ENCODE results near the gene DKK1.
"Not testable (repeated sequence)": the region's sequence is repeated elsewhere in the genome, so short reads cannot be mapped to it uniquely, and the experiment has no call there.

The DKK1 gene

DNA sequence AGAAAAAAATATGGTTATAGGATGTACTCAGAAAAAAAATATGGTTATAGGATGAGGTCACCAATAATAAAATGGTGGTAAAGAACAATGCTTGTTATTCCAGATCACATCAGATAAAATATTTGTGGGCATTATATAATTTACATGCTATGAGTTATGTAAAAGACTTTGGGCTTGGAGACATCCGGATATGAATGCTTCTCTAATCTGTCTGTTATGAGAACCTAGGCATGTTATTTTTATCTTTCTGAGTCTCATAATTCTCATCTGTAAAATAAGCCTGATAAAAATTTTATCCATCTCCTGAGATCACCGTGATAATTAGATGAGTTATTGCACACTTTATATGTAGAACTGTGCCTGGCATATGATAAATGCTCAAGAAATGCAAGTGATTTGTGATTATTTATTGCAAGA lies 37.8 kb downstream of the DKK1 start:
- no peak for DNase-seq

GRCh38 chr10:52353205-52353604 lies 39.1 kb downstream of the DKK1 start:
- no peaks in the 10 kb centered on the region for H3K27me3 ChIP-seq
- no peaks in the 10 kb centered on the region for H3K9me3 ChIP-seq
- no peaks in the 10 kb centered on the region for H3K36me3 ChIP-seq
- TF ChIP-seq CTCF (IDR thresholded peaks at IDR 0.05) = no peak
- intact Hi-C loops (cut with DNase I; ENCODE audit: low total_unique reads) = no loop called here
- DNase-seq = no peak
- no peaks in the 10 kb centered on the region for H3K4me1 ChIP-seq
- H3K27ac ChIP-seq = no peak overlapping the region
- H3K4me3 ChIP-seq = no peak overlapping the region

More for the DNA sequence above, 37.8 kb downstream of the DKK1 start:
- no peak for TF ChIP-seq CTCF (IDR thresholded peaks at IDR 0.05)
- Histone ChIP-seq H3K27me3 (peaks cover 0 to 7% of the 10 kb centered on the region in 2 donors), H3K4me3 (no peak overlapping the region), H3K27ac (no peak overlapping the region), H3K36me3 (no peaks in the 10 kb centered on the region), H3K9me3 (no peaks in the 10 kb centered on the region), H3K4me1 (no peaks in the 10 kb centered on the region)
- intact Hi-C loops (cut with DNase I; ENCODE audit: low total_unique reads) = no loop called here

DNA sequence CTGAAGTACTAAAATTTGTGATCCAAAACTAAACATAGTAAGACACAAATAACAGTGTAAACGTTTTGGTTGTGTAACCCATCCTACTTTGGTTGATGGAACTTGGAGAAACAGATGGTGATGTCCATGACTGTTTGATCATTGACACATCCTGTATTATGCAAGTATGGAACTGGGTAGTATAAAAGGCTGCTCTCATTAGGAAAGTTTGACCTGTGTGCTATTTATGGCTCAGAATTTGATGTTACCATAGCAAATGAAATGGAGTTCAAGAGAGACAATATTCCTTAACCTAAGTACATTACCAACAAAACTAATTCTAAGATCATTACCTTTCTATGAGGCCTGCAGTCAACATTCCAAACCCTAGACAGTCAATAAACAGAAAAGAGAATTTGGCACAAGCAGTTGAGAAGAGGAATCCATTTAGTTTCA lies 39.9 kb downstream of the DKK1 start:
- intact Hi-C loops (cut with DNase I; ENCODE audit: low total_unique reads) = no loop called here
- no peak for TF ChIP-seq CTCF (IDR thresholded peaks at IDR 0.05)
- Histone ChIP-seq H3K4me3 (no peak overlapping the region), H3K4me1 (no peaks in the 10 kb centered on the region), H3K27me3 (no peaks in the 10 kb centered on the region), H3K36me3 (no peaks in the 10 kb centered on the region), H3K9me3 (no peaks in the 10 kb centered on the region), H3K27ac (no peak overlapping the region)
- no peak for DNase-seq

DNA sequence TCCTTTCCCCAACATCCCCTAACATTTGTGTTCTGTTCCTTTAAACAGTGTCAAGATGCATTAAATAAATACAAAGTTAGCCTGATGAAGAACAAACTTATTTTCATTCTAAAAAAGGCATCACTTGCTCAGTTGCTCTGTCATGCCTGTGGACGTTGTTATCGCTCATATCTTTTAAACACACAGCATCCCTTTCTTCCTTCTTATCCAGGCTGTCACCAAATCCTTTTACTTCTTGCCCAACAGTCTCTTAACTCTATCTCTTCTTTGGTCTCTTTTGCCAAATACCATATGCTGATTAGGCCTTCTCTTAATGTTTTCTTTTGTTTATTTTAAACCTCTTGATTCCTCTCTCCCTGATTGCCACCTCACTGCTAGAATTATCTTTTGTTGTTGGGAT lies 43.9 kb downstream of the DKK1 start:
- H3K9me3 ChIP-seq = no peaks in the 10 kb centered on the region
- DNase-seq = no peak
- no peaks in the 10 kb centered on the region for H3K4me1 ChIP-seq
- H3K36me3 ChIP-seq = no peaks in the 10 kb centered on the region
- no peak for TF ChIP-seq CTCF (IDR thresholded peaks at IDR 0.05)
- H3K4me3 ChIP-seq = no peak overlapping the region
- intact Hi-C loops (cut with DNase I; ENCODE audit: low total_unique reads) = no loop called here
- H3K27me3 ChIP-seq = no peaks in the 10 kb centered on the region
- H3K27ac ChIP-seq = no peak overlapping the region

DNA sequence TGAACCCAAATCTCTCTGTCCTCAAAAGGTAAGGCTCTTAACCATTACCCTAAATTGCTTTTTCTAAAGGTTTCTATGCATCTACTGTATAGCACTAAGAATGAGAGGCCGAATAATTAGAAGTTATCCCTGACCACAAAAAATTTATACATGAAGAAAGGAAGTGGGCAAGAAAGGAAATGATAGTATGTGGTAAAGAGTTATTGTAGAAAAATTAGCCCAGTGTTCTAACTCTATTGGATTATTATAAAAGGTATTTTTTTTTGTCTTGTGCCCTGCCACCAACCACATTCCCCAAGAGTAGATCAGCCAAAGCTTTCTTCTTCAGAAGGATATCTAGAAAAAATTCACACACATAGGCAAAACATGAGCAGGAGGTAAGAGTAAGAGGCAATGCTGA lies 45.4 kb downstream of the DKK1 start:
- H3K27ac ChIP-seq = no peak overlapping the region
- no peaks in the 10 kb centered on the region for H3K9me3 ChIP-seq
- TF ChIP-seq CTCF (IDR thresholded peaks at IDR 0.05) = no peak
- H3K27me3 ChIP-seq = no peaks in the 10 kb centered on the region
- H3K4me1 ChIP-seq = no peaks in the 10 kb centered on the region
- H3K36me3 ChIP-seq = no peaks in the 10 kb centered on the region
- DNase-seq = no peak
- H3K4me3 ChIP-seq = no peak overlapping the region
- intact Hi-C loops (cut with DNase I; ENCODE audit: low total_unique reads) = no loop called here

DNA sequence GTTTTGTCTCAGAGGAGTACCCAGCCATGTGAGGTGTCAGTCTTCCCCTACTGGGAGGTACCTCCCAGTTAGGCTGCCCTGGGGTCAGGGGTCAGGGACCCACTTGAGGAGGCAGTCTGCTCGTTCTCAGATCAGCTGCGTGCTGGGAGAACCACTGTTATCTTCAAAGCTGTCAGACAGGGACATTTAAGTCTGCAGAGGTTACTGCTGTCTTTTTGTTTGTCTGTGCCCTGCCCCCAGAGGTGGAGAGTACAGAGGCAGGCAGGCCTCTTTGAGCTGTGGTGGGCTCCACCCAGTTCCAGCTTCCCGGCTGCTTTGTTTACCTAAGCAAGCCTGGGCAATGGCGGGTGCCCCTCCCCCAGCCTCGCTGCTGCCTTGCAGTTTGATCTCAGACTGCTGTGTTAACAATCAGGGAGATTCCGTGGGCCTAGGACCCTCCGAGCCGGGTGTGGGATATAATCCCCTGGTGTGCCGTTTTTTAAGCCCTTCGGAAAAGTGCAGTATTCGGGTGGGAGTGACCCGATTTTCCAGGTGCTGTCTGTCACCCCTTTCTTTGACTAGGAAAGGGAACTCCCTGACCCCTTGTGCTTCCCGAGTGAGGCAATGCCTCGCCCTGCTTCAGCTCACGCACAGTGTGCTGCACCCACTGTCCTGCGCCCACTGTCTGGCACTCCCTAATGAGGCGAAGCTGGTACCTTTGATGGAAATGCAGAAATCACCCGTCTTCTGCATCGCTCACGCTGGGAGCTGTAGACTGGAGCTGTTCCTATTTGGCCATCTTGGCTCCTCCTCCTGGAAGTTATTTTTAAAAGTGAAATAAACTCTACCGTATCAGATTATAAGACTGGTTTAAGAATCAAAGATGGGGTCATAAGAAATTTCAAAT lies 51.7 kb downstream of the DKK1 start:
- H3K27ac ChIP-seq = not testable (repeated sequence)

More for the DNA sequence above, 51.7 kb downstream of the DKK1 start:
- H3K36me3 ChIP-seq; H3K9me3 ChIP-seq; H3K4me3 ChIP-seq; intact Hi-C loops (cut with DNase I; ENCODE audit: low total_unique reads); H3K27me3 ChIP-seq; H3K4me1 ChIP-seq; DNase-seq: not testable (repeated sequence)
